D721Med (cell line): ENCODE data around the gene ZNF440.
A peak's percentile ranks its signal among the peaks of the same experiment; 100 is the strongest.
"Not testable (repeated sequence)": the region's sequence is repeated elsewhere in the genome, so short reads cannot be mapped to it uniquely, and the experiment has no call there.

Experiments used
- DNase-seq: peaks from one replicate; pipeline ENCODE4 v3.0.0; 2011; ENCODE audit warnings: low spot score; ENCODE audit not compliant: insufficient read length
- FAIRE-seq: peaks from 2 replicates; lab custom pipeline; 2011; peaks lifted over from hg19 to GRCh38; lab: Jason Lieb, UNC
- TF ChIP-seq, protein P1 (sequence below): IDR thresholded peaks from 2 replicates; pipeline ENCODE4 v1.5.1; 2012; ENCODE audit warnings: mild to moderate bottlenecking, control low read depth; ENCODE audit not compliant: insufficient read depth; ENCODE audit errors: missing control alignments

ZNF440 gene

DNA sequence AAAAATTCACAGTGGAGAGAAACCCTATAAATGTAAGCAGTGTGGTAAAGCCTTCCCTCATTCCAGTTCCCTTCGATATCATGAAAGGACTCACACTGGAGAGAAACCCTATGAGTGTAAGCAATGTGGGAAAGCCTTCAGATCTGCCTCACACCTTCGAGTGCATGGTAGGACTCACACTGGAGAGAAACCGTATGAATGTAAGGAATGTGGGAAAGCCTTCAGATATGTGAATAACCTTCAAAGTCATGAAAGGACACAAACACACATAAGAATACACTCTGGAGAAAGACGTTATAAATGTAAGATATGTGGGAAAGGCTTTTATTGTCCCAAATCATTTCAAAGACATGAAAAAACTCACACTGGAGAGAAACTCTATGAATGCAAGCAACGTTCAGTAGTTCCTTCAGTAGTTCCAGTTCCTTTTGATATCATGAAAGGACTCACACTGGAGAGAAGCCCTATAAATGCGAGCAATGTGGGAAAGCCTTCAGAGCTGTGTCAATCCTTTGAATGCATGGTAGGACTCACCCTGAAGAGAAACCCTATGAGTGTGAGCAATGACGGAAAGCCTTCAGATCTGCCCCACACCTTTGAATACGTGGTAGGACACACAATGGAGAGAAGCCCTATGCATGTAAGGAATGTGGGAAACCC, 18.3 kb downstream of the ZNF440 start:
- DNase-seq (no peak), FAIRE-seq (no peak)
- TF ChIP-seq, protein P1, sequence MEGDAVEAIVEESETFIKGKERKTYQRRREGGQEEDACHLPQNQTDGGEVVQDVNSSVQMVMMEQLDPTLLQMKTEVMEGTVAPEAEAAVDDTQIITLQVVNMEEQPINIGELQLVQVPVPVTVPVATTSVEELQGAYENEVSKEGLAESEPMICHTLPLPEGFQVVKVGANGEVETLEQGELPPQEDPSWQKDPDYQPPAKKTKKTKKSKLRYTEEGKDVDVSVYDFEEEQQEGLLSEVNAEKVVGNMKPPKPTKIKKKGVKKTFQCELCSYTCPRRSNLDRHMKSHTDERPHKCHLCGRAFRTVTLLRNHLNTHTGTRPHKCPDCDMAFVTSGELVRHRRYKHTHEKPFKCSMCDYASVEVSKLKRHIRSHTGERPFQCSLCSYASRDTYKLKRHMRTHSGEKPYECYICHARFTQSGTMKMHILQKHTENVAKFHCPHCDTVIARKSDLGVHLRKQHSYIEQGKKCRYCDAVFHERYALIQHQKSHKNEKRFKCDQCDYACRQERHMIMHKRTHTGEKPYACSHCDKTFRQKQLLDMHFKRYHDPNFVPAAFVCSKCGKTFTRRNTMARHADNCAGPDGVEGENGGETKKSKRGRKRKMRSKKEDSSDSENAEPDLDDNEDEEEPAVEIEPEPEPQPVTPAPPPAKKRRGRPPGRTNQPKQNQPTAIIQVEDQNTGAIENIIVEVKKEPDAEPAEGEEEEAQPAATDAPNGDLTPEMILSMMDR = no peak

GRCh38 chr19:11833541-11833940, 19.5 kb downstream of the ZNF440 start:
- DNase-seq (no peak), FAIRE-seq (no peak)
- TF ChIP-seq, protein P1 = no peak

GRCh38 chr19:11835626-11836066, 21.6 kb downstream of the ZNF440 start:
- not testable (repeated sequence) for FAIRE-seq, DNase-seq

- FAIRE-seq (no peak), DNase-seq (no peak)
- TF ChIP-seq, protein P1 = no peak
These were observed 29.6 kb downstream of the ZNF440 start for GRCh38 chr19:11843722-11844121.

GRCh38 chr19:11847615-11848014, 33.5 kb downstream of the ZNF440 start:
- FAIRE-seq, DNase-seq: not testable (repeated sequence)

- TF ChIP-seq, protein P1 = no peak
- DNase-seq (no peak), FAIRE-seq (no peak)
These were observed 34.1 kb downstream of the ZNF440 start for GRCh38 chr19:11848200-11848593.

- FAIRE-seq = no peak
- DNase-seq = peak; percentile 87
These were observed 34.8 kb downstream of the ZNF440 start, which contains the start of gene ZNF439 for GRCh38 chr19:11848594-11849469. ZNF439 (plus strand) TSS chr19:11848726; CDS start chr19:11848868, 142 bp downstream.

GRCh38 chr19:11850289-11850688, 36.2 kb downstream of the ZNF440 start:
- DNase-seq = not testable (repeated sequence)

More at GRCh38 chr19:11848594-11849469, 34.8 kb downstream of the ZNF440 start, which contains the start of gene ZNF439:
- TF ChIP-seq, protein P1 = no peak

More at GRCh38 chr19:11850289-11850688, 36.2 kb downstream of the ZNF440 start:
- not testable (repeated sequence) for FAIRE-seq
